AG09309 (cell line): ENCODE measurements around the gene ERBB4.

Experiments
- DNase-seq: peaks from one replicate; pipeline ENCODE4 v3.0.0-alpha.2; 2010; ENCODE audit warnings: low read depth
- H3K4me3 ChIP-seq: 2 replicates; pipeline ENCODE4 v1.5.1; 2011; ENCODE audit warnings: mild to moderate bottlenecking, low read depth, low read length, moderate library complexity; ENCODE audit not compliant: control insufficient read depth
- TF ChIP-seq, protein P1 (sequence below): IDR thresholded peaks from 2 replicates; pipeline ENCODE4 v1.5.1; 2011; ENCODE audit warnings: mild to moderate bottlenecking, low read depth, low read length, inconsistent platforms; ENCODE audit not compliant: insufficient read depth, control insufficient read depth; ENCODE audit errors: missing control alignments

ERBB4 gene

DNA sequence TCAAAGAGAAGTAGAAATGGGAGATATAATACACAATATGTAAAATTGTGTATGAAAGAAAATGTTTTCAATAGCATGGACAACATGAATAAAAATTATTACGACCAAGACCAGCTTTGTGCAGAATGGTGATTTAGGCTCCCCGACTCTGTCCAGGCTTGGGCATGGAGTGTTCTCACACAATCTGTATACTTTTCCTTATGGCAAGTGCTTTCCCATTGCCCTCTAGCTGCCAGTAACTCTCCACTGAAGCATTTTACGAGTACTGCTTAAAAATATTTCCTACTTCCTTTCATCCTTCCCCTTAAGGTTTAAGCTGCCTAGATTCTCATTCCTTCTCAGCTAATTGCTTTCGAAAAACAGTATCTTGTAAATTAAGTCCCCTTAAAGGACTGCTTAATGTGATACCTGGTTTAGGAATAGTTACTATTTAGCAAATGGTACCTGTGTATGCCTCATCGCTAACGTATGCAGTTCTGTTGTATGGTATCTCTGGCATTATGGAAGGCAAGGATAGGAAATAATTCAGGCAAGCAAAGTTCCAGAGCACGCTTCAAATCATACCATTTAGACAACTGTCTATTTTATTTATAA, 714.6 kb downstream of the ERBB4 start:
- DNase-seq = no peak
- TF ChIP-seq, protein P1, sequence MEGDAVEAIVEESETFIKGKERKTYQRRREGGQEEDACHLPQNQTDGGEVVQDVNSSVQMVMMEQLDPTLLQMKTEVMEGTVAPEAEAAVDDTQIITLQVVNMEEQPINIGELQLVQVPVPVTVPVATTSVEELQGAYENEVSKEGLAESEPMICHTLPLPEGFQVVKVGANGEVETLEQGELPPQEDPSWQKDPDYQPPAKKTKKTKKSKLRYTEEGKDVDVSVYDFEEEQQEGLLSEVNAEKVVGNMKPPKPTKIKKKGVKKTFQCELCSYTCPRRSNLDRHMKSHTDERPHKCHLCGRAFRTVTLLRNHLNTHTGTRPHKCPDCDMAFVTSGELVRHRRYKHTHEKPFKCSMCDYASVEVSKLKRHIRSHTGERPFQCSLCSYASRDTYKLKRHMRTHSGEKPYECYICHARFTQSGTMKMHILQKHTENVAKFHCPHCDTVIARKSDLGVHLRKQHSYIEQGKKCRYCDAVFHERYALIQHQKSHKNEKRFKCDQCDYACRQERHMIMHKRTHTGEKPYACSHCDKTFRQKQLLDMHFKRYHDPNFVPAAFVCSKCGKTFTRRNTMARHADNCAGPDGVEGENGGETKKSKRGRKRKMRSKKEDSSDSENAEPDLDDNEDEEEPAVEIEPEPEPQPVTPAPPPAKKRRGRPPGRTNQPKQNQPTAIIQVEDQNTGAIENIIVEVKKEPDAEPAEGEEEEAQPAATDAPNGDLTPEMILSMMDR = no peak
- H3K4me3 ChIP-seq = no peak overlapping the region

DNA sequence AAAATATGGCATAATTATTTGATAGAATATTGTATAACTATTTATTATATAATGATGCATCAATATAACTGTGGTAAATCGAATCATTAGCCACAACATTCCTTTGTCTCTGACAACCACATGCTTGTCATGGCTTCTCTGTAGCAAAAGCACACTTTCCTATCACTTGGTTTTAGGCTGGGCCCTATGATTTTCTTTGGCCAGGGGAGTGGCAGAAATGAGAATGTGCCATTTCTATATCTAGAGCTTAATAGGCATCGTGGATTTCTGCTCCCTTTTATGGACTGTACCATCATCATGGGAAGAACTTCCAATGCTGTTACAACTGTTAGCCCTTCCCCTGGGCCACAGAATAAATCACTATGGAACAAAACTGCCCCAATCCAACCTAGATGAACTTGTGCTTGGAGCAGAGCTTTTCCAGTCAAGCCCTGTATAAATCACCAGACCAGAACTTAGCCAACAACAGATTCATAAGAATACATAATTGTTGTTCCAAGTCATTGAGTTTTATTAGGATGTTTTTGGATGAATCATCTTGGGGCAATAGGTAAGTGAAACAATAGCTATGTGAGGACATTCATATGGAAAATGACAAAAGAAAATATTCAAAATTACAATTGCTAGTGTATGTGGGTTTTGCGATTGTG, 715.8 kb downstream of the ERBB4 start:
- DNase-seq = no peak
- H3K4me3 ChIP-seq = no peak overlapping the region
- TF ChIP-seq, protein P1 = no peak

DNA sequence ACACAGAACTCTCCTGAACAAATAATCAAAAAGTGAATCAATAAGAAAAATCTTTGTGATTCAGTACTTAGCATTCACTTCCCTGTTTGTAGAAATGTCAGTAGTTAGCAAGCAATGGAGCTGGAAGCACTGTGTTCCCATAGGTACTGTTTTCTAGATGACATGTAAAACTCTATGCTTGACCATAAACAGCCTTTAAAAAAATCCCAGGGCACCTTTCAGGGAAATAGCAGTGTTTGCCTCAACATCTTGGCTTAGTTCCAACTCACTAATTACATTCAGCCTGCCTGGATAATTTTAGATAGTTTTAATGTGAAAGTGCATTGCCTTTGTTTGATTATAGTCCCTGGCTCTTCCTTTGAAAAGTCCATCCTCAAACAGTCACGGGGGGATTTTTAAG, 721.8 kb downstream of the ERBB4 start:
- no peak for DNase-seq
- H3K4me3 ChIP-seq = no peak overlapping the region
- TF ChIP-seq, protein P1 = no peak

DNA sequence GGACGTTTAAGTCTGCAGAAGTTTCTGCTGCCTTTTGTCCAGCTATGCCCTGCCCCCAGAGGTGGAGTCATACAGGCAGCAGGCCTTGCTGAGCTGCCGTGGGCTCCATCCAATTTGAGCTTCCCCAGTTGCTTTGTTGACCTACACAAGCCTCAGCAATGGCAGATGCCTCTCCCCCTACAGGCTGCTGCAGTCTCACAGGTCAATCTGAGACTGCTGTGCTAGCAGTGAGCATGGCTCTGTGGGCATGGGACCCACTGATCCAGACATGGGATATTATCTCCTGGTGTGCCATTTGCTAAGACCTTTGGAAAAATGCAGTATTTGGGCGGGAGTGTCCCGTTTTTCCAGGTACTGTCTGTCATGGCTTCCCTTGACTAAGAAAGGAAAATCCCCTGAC, 726.0 kb downstream of the ERBB4 start:
- DNase-seq = no peak
- H3K4me3 ChIP-seq = no peak overlapping the region
- TF ChIP-seq, protein P1 = no peak

DNA sequence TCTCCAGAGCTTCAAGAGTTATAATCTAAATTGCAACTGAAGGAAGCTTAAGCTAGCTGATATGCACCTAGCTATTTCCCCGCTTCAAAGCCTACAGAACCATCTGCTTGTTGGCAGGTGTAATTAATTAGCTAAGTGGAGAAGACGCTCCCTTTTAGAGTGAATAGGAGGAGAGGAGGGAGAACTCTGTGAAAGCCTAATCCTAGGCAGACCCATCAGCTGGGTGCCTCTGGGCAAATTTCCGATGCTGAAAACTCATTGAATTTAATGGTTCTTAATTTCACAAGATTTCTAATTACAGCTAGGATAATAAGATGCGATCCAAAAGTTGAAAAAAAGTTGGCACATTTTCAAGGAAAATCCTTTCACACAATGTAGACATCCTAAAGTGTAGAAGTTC, 735.9 kb downstream of the ERBB4 start:
- no peak for DNase-seq
- no peak overlapping the region for H3K4me3 ChIP-seq
- TF ChIP-seq, protein P1 = no peak

DNA sequence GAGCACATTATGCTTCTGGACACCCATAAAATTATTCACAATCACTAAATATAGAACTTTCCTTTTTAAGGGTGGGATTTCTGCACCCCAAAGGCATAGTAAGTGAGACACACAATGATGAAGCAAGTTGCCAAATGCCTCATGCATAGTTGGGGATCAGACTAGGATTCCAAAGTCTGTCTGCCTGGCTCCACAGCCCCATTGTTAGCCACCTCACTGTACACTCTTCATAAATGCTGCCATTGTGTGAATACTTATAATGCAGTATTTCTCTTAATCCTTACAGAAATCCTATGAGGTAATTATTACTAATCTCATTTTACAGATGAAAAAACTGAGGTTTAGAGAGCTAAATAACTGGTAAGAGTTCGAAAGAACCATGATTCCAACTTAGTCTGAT, 738.6 kb downstream of the ERBB4 start:
- H3K4me3 ChIP-seq = no peak overlapping the region
- TF ChIP-seq, protein P1 = no peak
- DNase-seq = no peak
